Kidney glomerular epithelial cell (primary cell): ENCODE measurements around the gene KCNK15.
"Not testable (repeated sequence)": the region's sequence is repeated elsewhere in the genome, so short reads cannot be mapped to it uniquely, and the experiment has no call there.

ENCODE experiments used
- DNase-seq: peaks from one replicate; lab custom pipeline; 2025; lab: John Stamatoyannopoulos, UW

KCNK15 gene

GRCh38 chr20:44758247-44759101 lies 12.8 kb downstream of the KCNK15 start:
- no peak for DNase-seq

- DNase-seq: no peak
Observed at GRCh38 chr20:44759595-44759994, 13.9 kb downstream of the KCNK15 start.

- no peak for DNase-seq
Observed at GRCh38 chr20:44761423-44761822, 15.8 kb downstream of the KCNK15 start.

- no peak for DNase-seq
Observed at GRCh38 chr20:44762466-44763140, 16.9 kb downstream of the KCNK15 start.

GRCh38 chr20:44763798-44764197 lies 18.1 kb downstream of the KCNK15 start:
- not testable (repeated sequence) for DNase-seq

GRCh38 chr20:44765091-44765490 lies 19.4 kb downstream of the KCNK15 start:
- DNase-seq: no peak

GRCh38 chr20:44765701-44766347 lies 20.2 kb downstream of the KCNK15 start:
- DNase-seq: no peak

GRCh38 chr20:44768256-44768655 lies 22.6 kb downstream of the KCNK15 start:
- no peak for DNase-seq

GRCh38 chr20:44768854-44769480 lies 23.3 kb downstream of the KCNK15 start:
- no peak for DNase-seq

- no peak for DNase-seq
Observed at GRCh38 chr20:44769481-44769863, 23.8 kb downstream of the KCNK15 start.

- DNase-seq: no peak
Observed at GRCh38 chr20:44770484-44771171, 25.0 kb downstream of the KCNK15 start.

GRCh38 chr20:44771172-44771535 lies 25.5 kb downstream of the KCNK15 start:
- no peak for DNase-seq

GRCh38 chr20:44772636-44773035 lies 27.0 kb downstream of the KCNK15 start:
- no peak for DNase-seq

GRCh38 chr20:44773070-44773829 lies 27.6 kb downstream of the KCNK15 start:
- no peak for DNase-seq

- DNase-seq: peak; percentile 0
Observed at GRCh38 chr20:44776980-44777379, 31.3 kb downstream of the KCNK15 start.

- DNase-seq: peak; percentile 32
Observed at GRCh38 chr20:44780226-44780625, 34.6 kb downstream of the KCNK15 start.

GRCh38 chr20:44781118-44781517 lies 35.5 kb downstream of the KCNK15 start:
- DNase-seq: no peak

GRCh38 chr20:44781791-44782190 lies 36.1 kb downstream of the KCNK15 start:
- DNase-seq: no peak

- DNase-seq: no peak
Observed at GRCh38 chr20:44784688-44785087, 39.0 kb downstream of the KCNK15 start.

- DNase-seq: peak; percentile 13
Observed at GRCh38 chr20:44785768-44786167, 40.1 kb downstream of the KCNK15 start.

GRCh38 chr20:44787299-44787698 lies 41.6 kb downstream of the KCNK15 start:
- DNase-seq: no peak
